Measurements from ENCODE around the gene MMS22L. TPM values are rescaled to one million over a fixed set of nuclear protein-coding genes. Genes with fewer than 3 reads are reported as not detected.

The MMS22L gene
- total RNA-seq, 4 donors from 2014 or later: 2.4 to 12.6 (median 6.4) TPM

DNA sequence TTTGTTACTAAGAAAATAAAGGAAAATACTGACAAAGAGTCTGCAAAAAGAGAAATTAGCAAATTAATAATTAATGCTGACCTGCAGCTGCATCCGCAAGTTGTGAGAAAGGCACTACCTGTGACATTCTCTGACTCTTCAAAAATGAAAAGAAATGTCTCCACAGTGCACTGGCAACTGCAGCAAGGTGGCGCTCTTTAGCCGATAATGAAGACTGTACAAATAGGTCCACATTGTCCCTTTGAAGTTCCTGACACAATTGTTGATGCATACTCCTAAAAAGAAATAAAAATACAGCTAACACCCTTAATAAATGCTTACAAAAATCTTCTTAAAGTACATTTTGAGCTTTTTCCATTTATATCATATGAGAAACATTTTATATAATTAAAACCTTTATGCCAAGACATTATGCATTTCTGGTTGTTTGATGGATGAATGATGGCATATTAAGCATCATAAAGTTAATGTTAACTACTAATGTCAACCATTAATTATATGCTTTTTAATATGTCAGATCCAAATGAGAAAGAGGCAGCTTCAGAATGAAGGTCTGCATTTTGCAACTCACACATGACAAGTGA lies 96.5 kb downstream of the MMS22L start:
- Histone ChIP-seq H3K4me1 (no peaks in the 10 kb centered on the region), H3K36me3 (no peaks in the 10 kb centered on the region), H3K4me3 (no peak overlapping the region), H3K27me3 (no peaks in the 10 kb centered on the region), H3K9me3 (no peaks in the 10 kb centered on the region), H3K27ac (no peak overlapping the region)
- in situ Hi-C loops (cut with MboI; ENCODE audit: low pct_ligation_motif_present in 1 of 4, low pct_unique_long_range_greater_than_20kb in 1 of 4, low sequenced_read_pairs in 3 of 4): loop anchor here in 3 of 4 donors (5.0 to 10.0 kb wide), 2 partner anchors 206 to 208 kb away; no protein-coding TSS in a partner anchor
- peak; percentile 67 for DNase-seq
- intact Hi-C loops (cut with DNase I; ENCODE audit: low total_unique reads): no loop called here
- no peak for TF ChIP-seq POLR2AphosphoS5 (IDR thresholded peaks at IDR 0.05)
- TF ChIP-seq, protein P1, sequence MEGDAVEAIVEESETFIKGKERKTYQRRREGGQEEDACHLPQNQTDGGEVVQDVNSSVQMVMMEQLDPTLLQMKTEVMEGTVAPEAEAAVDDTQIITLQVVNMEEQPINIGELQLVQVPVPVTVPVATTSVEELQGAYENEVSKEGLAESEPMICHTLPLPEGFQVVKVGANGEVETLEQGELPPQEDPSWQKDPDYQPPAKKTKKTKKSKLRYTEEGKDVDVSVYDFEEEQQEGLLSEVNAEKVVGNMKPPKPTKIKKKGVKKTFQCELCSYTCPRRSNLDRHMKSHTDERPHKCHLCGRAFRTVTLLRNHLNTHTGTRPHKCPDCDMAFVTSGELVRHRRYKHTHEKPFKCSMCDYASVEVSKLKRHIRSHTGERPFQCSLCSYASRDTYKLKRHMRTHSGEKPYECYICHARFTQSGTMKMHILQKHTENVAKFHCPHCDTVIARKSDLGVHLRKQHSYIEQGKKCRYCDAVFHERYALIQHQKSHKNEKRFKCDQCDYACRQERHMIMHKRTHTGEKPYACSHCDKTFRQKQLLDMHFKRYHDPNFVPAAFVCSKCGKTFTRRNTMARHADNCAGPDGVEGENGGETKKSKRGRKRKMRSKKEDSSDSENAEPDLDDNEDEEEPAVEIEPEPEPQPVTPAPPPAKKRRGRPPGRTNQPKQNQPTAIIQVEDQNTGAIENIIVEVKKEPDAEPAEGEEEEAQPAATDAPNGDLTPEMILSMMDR (IDR thresholded peaks at IDR 0.05): peak; percentile 62 to 83 (median 80)
- WGBS, 2 donors (ENCODE audit: low coverage in 1 of 2): 26% methylated on average over 3 of the region's 3 CpGs

DNA sequence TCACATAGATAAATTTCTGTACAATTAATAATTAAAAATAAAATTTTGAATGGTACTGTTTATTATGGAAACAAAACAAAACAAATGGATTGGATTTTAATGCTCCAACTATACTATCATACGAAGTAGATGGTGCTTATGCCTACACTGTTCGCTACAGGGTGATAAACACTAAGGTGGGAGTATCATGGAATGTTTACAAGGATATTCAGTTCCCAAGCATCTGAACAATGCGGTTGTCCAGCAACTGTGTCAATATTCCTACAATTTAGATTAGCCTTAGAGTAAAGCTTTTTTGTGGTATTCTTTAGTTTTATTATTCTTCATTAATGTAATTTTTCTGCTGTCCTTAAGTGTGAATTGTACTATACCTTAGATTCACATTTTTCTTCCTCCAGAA lies 105.1 kb downstream of the MMS22L start:
- intact Hi-C loops (cut with DNase I; ENCODE audit: low total_unique reads) (no loop called here), in situ Hi-C loops (cut with MboI; ENCODE audit: low pct_ligation_motif_present in 1 of 4, low pct_unique_long_range_greater_than_20kb in 1 of 4, low sequenced_read_pairs in 3 of 4) (no loop called here)
- TF ChIP-seq, protein P1 (IDR thresholded peaks at IDR 0.05): no peak
- TF ChIP-seq POLR2AphosphoS5 (IDR thresholded peaks at IDR 0.05): no peak
- Histone ChIP-seq H3K4me1 (no peaks in the 10 kb centered on the region), H3K4me3 (no peak overlapping the region), H3K27me3 (no peaks in the 10 kb centered on the region), H3K9me3 (no peaks in the 10 kb centered on the region), H3K36me3 (no peaks in the 10 kb centered on the region), H3K27ac (no peak overlapping the region)
- 90 to 95% methylated on average over 3 of the region's 3 CpGs for WGBS, 2 donors (ENCODE audit: low coverage in 1 of 2)
- DNase-seq: no peak

DNA sequence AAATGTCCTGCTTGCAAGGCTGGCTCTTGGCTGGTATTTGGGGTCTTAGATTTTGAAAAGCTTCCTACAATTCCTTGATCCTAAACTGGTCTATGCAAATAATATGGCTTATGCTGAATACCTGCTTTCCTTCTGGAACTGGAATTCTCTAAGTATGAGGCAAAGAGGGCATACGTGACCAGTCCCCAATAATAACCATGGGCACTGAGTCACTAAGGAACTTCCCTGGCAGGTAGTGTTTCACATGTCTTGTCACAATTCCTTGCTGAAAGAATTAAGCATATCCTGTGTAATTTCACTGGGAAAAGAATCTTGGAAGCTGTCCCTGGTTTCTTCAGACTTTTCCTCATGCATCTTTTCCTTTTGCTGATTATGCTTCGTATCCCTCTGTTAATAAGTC lies 106.5 kb downstream of the MMS22L start:
- Histone ChIP-seq H3K36me3 (peaks cover 0 to 5% (median 0%) of the 10 kb centered on the region in 4 donors), H3K4me3 (no peak overlapping the region), H3K9me3 (no peaks in the 10 kb centered on the region), H3K4me1 (no peaks in the 10 kb centered on the region), H3K27me3 (no peaks in the 10 kb centered on the region), H3K27ac (no peak overlapping the region)
- no peak for DNase-seq
- in situ Hi-C loops (cut with MboI; ENCODE audit: low pct_ligation_motif_present in 1 of 4, low pct_unique_long_range_greater_than_20kb in 1 of 4, low sequenced_read_pairs in 3 of 4): no loop called here
- intact Hi-C loops (cut with DNase I; ENCODE audit: low total_unique reads): no loop called here
- TF ChIP-seq POLR2AphosphoS5 (IDR thresholded peaks at IDR 0.05) (no peak), EP300 (IDR thresholded peaks at IDR 0.05; ENCODE audit: low read depth) (no peak), POLR2A (IDR thresholded peaks at IDR 0.05) (no peak)
- TF ChIP-seq, protein P1 (IDR thresholded peaks at IDR 0.05): no peak
- 94 to 96% methylated on average over 2 of the region's 2 CpGs for WGBS, 2 donors (ENCODE audit: low coverage in 1 of 2)

GRCh38 chr6:97175806-97176205 lies 107.2 kb downstream of the MMS22L start:
- no peak for TF ChIP-seq EP300 (IDR thresholded peaks at IDR 0.05; ENCODE audit: low read depth)
- TF ChIP-seq, protein P1 (IDR thresholded peaks at IDR 0.05): no peak
- no peak for TF ChIP-seq POLR2A (IDR thresholded peaks at IDR 0.05)
- TF ChIP-seq POLR2AphosphoS5 (IDR thresholded peaks at IDR 0.05): no peak
- Histone ChIP-seq H3K9me3 (no peaks in the 10 kb centered on the region), H3K27me3 (no peaks in the 10 kb centered on the region), H3K36me3 (peaks cover 0 to 5% (median 0%) of the 10 kb centered on the region in 4 donors), H3K4me3 (no peak overlapping the region), H3K4me1 (no peaks in the 10 kb centered on the region), H3K27ac (no peak overlapping the region)
- intact Hi-C loops (cut with DNase I; ENCODE audit: low total_unique reads): no loop called here
- in situ Hi-C loops (cut with MboI; ENCODE audit: low pct_ligation_motif_present in 1 of 4, low pct_unique_long_range_greater_than_20kb in 1 of 4, low sequenced_read_pairs in 3 of 4): no loop called here
- WGBS, 2 donors (ENCODE audit: low coverage in 1 of 2): 92 to 95% methylated on average over 4 of the region's 4 CpGs
- no peak for DNase-seq

Data from transverse colon (tissue), 4 donors.